NCI-H2107 (cell line): Measurements from ENCODE around the gene ADTRP.

ENCODE experiments used
- DNase-seq: peaks from one replicate; lab custom pipeline; 2025; lab: John Stamatoyannopoulos, UW

Gene ADTRP, protein sequence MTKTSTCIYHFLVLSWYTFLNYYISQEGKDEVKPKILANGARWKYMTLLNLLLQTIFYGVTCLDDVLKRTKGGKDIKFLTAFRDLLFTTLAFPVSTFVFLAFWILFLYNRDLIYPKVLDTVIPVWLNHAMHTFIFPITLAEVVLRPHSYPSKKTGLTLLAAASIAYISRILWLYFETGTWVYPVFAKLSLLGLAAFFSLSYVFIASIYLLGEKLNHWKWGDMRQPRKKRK

DNA sequence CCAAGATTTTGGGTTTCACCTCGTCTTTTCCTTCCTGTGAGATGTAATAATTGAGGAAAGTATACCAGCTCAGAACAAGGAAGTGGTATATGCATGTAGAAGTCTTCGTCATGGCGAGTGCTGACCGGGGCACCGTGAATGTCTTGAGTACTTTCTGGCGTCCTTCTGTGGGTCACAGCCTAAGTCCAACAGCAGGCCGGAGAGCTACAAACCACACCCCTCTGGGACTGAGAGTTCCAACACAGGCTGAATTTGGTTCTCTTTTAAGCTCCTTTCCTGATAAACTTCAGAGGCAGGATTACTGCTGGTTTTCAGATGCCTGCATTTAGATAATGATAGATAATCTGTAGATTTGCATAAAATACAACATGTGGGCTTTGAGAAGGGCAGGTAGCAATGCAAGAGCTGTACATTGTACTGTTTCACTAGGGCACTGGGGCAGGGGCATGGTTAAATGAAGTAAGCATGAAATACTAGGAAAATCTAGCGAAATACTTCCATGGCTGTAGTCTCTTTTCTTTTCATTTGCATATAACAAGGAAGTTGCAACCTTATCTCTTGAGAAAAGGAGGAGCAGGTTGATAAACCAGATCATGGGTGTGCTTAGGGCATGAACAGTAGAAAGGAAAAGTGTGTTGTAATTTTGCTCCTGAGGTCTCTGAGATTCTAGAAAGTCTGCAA is at the start of gene ADTRP:
Gene ADTRP, minus strand, starts transcription at position 156 of the 681 bp plus-strand sequence. Its CDS starts 44 bp downstream, at position 112.
- no peak for DNase-seq

DNA sequence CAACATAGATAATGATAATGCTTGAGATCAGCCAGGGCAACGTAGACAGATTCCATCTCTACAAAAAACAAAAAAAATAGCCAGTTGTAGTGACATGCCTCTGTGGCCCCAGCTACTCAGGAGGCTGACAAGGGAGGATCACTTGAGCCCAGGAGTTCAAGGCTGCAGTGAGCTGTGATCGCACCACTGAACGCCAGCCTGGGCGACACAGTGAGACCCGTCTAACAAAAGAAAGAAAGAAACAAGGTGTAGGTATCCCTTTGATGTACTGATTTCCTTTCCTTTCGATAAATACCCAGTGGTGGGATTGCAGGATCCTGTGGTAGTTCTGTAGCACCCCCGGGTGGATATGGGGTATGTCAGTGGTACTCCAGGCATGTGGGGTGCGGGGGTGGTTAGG is 48.2 kb upstream of the ADTRP start:
- no peak for DNase-seq

- DNase-seq: no peak
These were observed 46.4 kb upstream of the ADTRP start for GRCh38 chr6:11824986-11825385.

DNA sequence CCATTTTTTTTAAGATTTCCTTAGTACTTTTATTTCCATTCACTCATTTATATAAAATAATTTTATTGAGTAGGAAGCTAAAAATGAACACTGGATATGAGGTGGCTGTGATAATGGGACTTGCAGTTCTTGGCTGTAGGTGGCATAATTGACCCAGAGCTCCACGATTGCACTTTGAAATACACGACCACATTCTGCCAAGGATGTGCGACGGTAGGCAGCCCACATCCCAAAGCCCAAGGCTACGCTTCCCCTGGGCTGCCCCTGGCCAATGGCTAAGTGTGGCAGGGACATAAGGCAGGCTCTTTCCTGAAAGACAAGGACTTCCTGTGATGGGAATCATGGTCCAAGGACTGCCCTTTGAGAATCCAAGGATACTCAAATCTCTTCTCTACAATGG is 43.7 kb upstream of the ADTRP start:
- no peak for DNase-seq

GRCh38 chr6:11821781-11822180 is 43.2 kb upstream of the ADTRP start:
- DNase-seq: no peak

GRCh38 chr6:11820821-11821220 is 42.2 kb upstream of the ADTRP start:
- no peak for DNase-seq

- DNase-seq: no peak
These were observed 40.9 kb upstream of the ADTRP start for GRCh38 chr6:11819486-11819885.

GRCh38 chr6:11815231-11815630 is 36.6 kb upstream of the ADTRP start:
- no peak for DNase-seq

DNA sequence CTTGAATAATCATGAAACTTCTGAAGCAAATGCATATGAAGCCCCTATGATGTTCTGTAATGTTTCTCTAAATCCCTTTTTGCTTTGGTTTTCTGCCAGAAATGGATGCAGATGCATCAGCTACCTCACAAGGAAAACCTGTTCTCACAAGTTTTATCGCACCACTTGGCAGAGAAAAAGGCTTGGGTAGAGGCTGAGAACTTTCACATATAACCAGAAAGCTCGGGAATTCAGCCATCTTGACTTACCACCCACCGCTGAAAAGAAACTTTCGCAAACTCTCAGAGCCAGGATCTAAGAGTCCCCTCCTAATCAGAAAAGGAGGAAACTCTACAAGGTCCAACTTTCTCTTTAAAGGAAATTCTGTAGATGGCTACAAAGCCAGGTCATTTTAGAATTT is 36.2 kb upstream of the ADTRP start:
- DNase-seq: no peak

- DNase-seq: no peak
These were observed 35.5 kb upstream of the ADTRP start for GRCh38 chr6:11814106-11814505.

GRCh38 chr6:11813606-11814005 is 35.0 kb upstream of the ADTRP start:
- no peak for DNase-seq

DNA sequence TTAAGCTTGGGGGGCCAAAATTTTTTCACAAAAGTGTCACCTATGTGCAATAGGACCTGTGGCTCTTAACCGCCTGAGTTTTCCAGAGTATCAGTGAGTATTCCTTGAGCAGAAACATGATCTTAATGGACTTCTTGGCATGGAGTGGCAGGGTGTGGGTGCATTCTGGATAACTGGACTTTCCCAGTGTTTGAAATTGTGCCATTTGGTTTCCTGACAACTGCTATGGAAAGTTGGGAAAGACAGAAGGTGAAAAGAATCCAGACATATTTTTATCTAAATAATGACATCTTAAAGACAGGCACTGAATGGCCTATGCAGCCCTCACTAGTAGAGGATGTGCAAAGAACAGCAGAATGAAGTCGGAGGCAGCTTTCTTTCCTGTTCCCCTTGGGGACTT is 34.3 kb upstream of the ADTRP start:
- DNase-seq: no peak

GRCh38 chr6:11812439-11812838 is 33.8 kb upstream of the ADTRP start:
- no peak for DNase-seq

- no peak for DNase-seq
These were observed 33.2 kb upstream of the ADTRP start for GRCh38 chr6:11811644-11812264.

DNA sequence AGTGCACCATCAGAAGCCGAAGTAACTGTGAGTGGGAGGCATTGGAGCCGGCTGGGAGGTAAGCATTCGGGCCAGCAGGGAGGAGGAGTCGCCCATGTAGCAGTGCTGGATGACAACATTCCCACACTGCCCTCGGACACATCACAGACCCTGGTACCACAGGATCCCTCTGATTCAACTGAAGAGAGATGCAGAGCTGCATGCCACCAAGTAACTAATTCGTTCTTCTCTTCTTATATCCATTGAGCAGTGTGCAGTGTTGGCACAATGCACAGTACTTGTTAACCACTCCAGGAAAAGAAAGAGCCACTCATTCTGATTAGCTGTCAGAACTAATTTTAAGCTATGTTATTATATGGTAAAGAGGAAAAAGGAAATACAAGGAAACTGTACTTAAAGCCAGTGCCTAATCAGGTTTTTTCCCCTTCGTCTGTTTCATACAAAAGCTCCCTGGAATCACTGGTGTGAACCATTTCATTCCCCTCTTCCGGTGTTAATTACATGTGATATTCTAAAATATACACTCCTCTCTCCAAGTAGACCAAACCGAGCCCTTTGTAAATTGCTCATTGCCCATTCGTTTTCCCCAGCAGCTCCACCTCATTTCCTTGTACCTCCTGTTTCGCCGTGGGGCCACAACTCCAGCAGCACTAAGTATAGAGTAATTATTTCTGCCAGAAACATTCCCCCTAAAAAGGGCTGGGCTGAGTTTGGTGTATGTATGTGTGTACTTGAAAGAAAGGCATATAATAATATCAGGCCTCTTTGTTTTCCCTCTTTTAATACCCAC is 32.4 kb upstream of the ADTRP start:
- no peak for DNase-seq

DNA sequence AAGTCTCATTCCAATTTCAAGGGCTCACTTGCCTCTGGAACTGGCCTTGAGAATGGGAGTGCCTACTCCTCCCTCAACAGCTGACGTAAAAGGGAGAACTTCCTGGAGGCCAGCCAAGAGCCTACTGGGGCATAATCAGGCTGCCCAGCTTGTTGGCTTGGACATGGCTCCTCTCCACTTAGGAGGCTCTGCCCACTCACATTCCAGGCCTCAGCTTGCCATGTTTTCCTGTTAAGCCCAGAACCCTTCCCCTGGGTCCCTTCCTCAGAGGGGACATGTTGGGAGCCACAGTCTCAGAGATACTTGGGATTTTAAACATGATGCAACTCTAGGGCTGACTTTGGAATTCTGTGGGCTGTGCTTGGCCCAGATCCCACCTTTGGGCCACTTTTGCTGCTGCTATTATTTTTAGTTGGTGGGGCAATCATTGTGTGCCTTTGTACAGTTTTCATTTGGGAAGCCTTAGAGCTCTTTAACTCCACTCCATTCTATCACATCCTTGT is 31.5 kb upstream of the ADTRP start:
- DNase-seq: no peak

DNA sequence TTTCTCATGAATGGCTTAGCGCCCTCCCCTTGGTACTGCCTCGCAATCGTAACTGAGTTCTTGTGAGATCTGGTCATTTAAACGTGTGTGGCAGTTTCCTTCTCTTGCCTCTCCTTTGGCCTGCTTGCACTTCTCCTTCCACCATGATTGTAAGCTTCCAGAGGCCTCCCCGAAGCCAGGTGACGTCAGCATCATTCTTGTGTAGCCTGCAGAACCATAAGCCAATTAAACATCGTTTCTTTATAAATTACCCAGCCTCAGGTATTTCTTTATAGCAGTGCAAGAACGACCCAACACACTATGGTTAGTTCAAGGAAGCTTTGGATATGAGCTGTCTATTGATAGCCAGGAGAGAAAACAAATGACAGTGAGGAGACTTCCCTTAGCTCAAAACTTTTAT is 29.5 kb upstream of the ADTRP start:
- DNase-seq: no peak

DNA sequence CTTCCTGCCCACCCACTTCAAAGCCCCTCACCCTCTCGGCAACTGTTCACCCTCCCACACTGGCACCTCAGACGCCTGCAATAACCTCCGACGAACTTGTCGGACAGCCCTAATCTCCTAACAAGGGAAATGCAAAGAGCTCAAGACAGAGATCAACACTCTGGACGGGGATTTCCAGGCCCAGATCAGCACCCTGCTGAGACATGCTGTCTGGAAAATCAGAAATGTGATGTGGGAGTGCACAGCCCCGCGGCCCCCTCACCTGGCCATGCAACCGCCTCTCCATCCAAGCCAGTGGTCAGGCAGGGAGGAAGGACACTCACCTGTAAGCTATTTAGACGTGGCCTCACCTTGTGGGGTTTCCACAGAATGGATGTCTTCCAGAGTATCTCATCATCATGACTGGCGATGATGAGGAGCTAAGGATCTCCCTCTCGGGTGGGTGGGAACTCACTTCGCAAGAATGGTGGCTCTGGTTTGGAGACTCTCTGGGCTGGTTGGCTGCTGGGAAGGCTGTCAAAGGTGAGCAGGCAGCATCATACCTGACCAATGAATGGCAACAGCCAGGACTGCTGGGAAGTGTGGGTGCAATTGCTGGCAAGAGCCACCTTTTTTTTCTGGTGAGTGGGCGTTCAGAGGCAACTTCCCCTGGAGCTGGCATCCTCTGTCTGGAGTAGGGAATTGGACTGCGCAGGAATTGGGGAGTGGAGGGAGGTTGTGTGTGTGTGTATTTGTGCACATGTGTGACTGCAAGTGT is 28.1 kb upstream of the ADTRP start:
- no peak for DNase-seq

DNA sequence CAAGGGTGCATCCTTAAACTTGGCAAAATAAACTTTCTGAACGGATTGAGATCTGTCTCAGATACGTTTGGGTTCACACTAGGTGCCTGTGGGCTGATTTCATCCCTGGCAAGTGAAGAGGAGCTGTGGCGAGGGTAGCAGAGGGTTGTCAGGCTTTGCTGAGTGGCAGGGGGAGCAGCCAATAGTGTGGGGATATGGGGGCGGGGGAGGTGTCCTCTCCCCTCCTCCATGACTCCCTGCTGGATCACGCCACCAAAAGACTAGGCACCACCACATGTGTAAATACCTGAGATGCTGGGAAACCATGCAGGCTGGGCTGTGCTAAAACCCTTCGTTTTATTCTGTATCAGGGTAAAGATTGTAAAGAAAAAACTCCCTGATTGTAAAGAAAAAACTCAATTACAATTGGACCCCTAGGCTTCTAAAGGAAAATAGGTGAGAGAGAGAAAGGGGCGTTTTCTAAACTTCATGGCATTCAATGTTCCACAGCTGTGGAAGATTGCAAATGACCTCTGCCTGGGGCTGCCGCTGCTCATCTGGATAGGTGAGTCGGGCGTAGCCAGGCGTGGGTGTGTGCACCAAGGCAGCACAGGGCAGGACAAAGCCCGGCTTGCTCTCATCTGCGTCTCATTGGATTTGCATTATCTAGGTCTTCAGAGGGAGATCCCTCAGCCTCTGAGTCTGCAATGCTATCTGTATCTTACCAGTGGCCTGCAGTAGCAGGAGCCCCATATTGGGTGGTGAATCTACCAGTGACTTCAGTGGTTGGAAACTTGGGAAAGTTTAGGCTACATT is 26.9 kb upstream of the ADTRP start:
- no peak for DNase-seq

GRCh38 chr6:11804701-11805100 is 26.1 kb upstream of the ADTRP start:
- DNase-seq: no peak

DNA sequence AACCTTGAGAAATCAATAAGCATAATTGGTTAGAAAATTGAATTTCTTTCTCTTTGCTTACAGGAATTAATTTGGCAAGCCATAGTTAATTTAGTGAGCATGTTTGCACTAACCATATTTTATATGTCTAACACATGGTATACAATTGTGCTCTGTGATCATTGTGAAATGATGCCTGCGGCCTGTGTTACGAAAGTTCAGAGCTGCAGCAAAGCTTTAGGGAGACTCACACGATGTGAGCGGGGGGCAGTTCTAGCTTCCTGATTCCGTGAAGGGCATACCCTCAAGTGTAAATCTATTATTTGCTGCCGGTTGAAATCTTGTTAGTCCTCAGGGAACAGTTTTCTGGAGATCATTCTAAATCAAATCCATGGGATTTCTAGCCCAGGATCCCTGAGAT is 25.5 kb upstream of the ADTRP start:
- no peak for DNase-seq
